AG09319 (cell line): ENCODE data around the gene RARRES2.

Experiments used
- DNase-seq: peaks from one replicate; pipeline ENCODE4 v3.0.0-alpha.2; 2010; ENCODE audit warnings: low read depth; ENCODE audit errors: extremely low read depth
- CTCF ChIP-seq: IDR thresholded peaks from 2 replicates; pipeline ENCODE4 v1.5.1; 2011; ENCODE audit warnings: low read depth, mild to moderate bottlenecking, inconsistent platforms, low read length, moderate library complexity

RARRES2 gene

GRCh38 chr7:150360363-150361058, 19.1 kb upstream of the RARRES2 start:
- no peak for TF ChIP-seq CTCF

GRCh38 chr7:150359622-150360362, 18.4 kb upstream of the RARRES2 start:
- TF ChIP-seq CTCF, result no peak
- no peak for DNase-seq

More at GRCh38 chr7:150360363-150361058, 19.1 kb upstream of the RARRES2 start:
- no peak for DNase-seq

GRCh38 chr7:150358988-150359621, 17.7 kb upstream of the RARRES2 start:
- DNase-seq, result no peak

GRCh38 chr7:150358433-150358832, 17.0 kb upstream of the RARRES2 start:
- DNase-seq, result no peak
- TF ChIP-seq CTCF, result no peak

More at GRCh38 chr7:150358988-150359621, 17.7 kb upstream of the RARRES2 start:
- TF ChIP-seq CTCF, result no peak

GRCh38 chr7:150357771-150358427, 16.5 kb upstream of the RARRES2 start:
- TF ChIP-seq CTCF, result no peak
- DNase-seq, result no peak

GRCh38 chr7:150357270-150357669, 15.8 kb upstream of the RARRES2 start:
- no peak for TF ChIP-seq CTCF
- DNase-seq, result no peak
